Adrenal gland (tissue), 12 donors: ENCODE results near the gene CAMTA1. TPM values are rescaled to one million over a fixed set of nuclear protein-coding genes. Genes with fewer than 3 reads are reported as not detected.

ENCODE experiments used
- DNase-seq, 7 donors: peaks; one replicate each; pipeline ENCODE4 v3.0.0-alpha.2; 2019 to 2020
- H3K27ac ChIP-seq, 5 donors: fragments of 200-600 bp; sonication (generic) in 4 of 5; 1 replicate in 3 of 5; 2 replicates in 2 of 5; pipeline versions ENCODE4 v1.5.1 to v1.8.0; 2016 to 2020; ENCODE audit warnings: mild to moderate bottlenecking in 1 of 5
- H3K27me3 ChIP-seq: fragments of 200-600 bp; 2 replicates; pipeline ENCODE4 v1.8.0; 2021
- H3K36me3 ChIP-seq, 2 donors: fragments of 200-600 bp; replicated peaks in 1 of 2; 1 replicate in 1 of 2; 2 replicates in 1 of 2; pipeline versions ENCODE4 v1.5.1 to v1.8.0; 2018 to 2022
- H3K4me1 ChIP-seq, 2 donors: fragments of 200-600 bp; replicated peaks in 1 of 2; 1 replicate in 1 of 2; 2 replicates in 1 of 2; pipeline versions ENCODE4 v1.5.1 to v1.8.0; 2018 to 2021
- H3K4me3 ChIP-seq, 4 donors: fragments of 200-600 bp; sonication (generic) in 3 of 4; one replicate each; pipeline ENCODE4 v1.5.1; 2016 to 2018
- H3K9me3 ChIP-seq, 3 donors: fragments of 200-600 bp; sonication (generic) in 1 of 3; replicated peaks in 1 of 3; 1 replicate in 2 of 3; 2 replicates in 1 of 3; pipeline versions ENCODE4 v1.5.1 to v1.8.0; 2016 to 2021
- CTCF ChIP-seq, 6 experiments: fragments of 450-650 bp in 4 of 6; fragments of 200-600 bp in 2 of 6; sonication (generic) in 1 of 6; IDR thresholded peaks; 1 replicate in 5 of 6; 2 replicates in 1 of 6; pipeline versions ENCODE4 v1.5.1 to v1.8.0; 2016 to 2021; ENCODE audit warnings: antibody characterized with exemption in 6 of 6, mild to moderate bottlenecking in 2 of 6, moderate library complexity in 1 of 6
- POLR2A ChIP-seq, 2 donors: fragments of 450-650 bp; IDR thresholded peaks; one replicate each; pipeline ENCODE4 v1.6.1; 2017; ENCODE audit warnings: antibody characterized with exemption in 2 of 2, mild to moderate bottlenecking in 2 of 2, moderate library complexity in 1 of 2
- whole genome bisulfite sequencing, 4 donors: extraction: QIAGEN DNeasy Blood & Tissue Kit in 2 of 4; methylation state at CpG; one replicate each; pipeline versions ENCODE4 v1.1.5 to v1.1.7; 2013 to 2017; 5-methylcytosine and 5-hydroxymethylcytosine counted together
- intact Hi-C, 2 donors: fragments of 100-400 bp; cut with DNase I; formaldehyde crosslinking; loops; one replicate each; pipeline versions ENCODE4 v1.14.1 to v1.15.0; 2022 to 2023
- polyA plus RNA-seq, 3 donors: library from polyadenylated mRNA; stranded (reverse); fragments of 200-250 nt in 2 of 3; fragments of 350-450 nt in 1 of 3; fragmentation: Illumina TruSeq in 1 of 3; extraction: RNeasy Lipid Tissue Mini Kit (QIAGEN cat#74804) in 1 of 3; gene quantifications; one replicate each; pipeline ENCODE4 v1.2.3, GENCODE V29; 2013 to 2014
- total RNA-seq, 9 donors: library from RNA; depleted of rRNA in 4 of 9; stranded (reverse); fragments of >200 nt in 4 of 9; fragments of 120-200 nt in 1 of 9; fragmentation: NEBNext Ultra II Directional in 1 of 9; extraction: Animal tissue kit (Norgen Biotek cat#: 25700) in 1 of 9; gene quantifications; one replicate each; pipeline versions ENCODE4 v1.1.0 to v1.2.4, GENCODE V29; 2013 to 2023
- donor health status: healthy with polysubstance abuse.
- donor health status: Bipolar disorder and iron deficiency.
- donor health status: DM: yes; HTN: yes; CAD: no.
- donor health status: DM: no; HTN: no; CAD: no.
- donor health status: DM: no; HTN: no; CAD: no.
- donor health status: DM: yes; HTN: yes; CAD: no.

CAMTA1 gene
- total and polyA plus RNA-seq, 12 donors: 62.9 to 141 (median 96.9) TPM

DNA sequence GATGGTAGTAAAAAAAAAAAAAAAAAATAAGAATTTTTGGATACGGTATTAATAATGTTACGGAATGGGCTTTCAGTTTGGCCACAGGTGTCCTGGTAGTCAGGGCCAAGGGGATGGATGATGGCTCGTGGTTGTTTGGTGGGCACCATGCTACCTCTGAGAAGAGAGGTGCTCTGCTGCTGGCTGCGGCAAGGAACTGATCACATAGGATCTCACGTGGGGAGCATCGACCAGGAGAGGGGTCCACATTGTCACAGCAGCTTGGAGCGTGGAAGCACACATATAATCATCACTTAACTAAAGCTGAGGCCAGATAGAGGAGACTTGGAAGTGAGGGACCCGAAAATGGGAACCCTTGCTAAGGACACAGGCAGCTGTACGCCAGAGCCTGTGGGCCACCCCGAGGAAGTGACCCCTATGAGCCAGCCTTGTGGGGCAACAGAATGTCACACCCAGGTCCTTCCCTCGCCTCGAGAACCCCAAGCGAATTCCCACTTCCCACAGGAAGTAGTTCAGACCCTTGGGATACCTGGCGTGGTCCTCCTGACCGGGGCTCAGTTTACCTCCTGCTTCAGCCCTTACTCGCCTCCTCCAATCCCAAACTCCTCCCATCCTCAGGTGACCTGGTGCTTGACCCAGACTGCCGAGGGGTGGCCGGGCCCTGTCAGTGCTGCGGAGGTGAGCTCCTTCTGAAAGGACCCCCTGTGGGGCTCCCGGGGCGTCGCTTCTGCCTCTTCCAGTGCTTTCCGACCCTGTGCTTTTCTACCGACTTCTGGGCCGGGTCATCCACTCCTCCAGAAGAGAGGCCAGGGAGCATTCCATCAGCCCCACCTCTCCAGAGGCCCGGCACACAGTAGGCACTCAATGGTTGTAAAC, 222.0 kb downstream of the CAMTA1 start:
- no peak for TF ChIP-seq POLR2A (IDR thresholded peaks at IDR 0.05)
- no peak for TF ChIP-seq CTCF (IDR thresholded peaks at IDR 0.05)
- no peak overlapping the region for H3K27ac ChIP-seq
- WGBS, 4 donors: 87 to 93% (median 89%) methylated on average over 26 of the region's 26 CpGs
- intact Hi-C loops: no loop called here
- no peak for DNase-seq
- H3K27me3 ChIP-seq: no peaks in the 10 kb centered on the region
- no peaks in the 10 kb centered on the region for H3K9me3 ChIP-seq
- no peaks in the 10 kb centered on the region for H3K4me1 ChIP-seq
- no peak overlapping the region for H3K4me3 ChIP-seq
- H3K36me3 ChIP-seq: no peaks in the 10 kb centered on the region

- intact Hi-C loops: no loop called here
- WGBS, 4 donors: 81 to 90% (median 87%) methylated on average over 9 to 10 of the region's 10 CpGs
- Histone ChIP-seq H3K27me3 (no peaks in the 10 kb centered on the region), H3K27ac (no peak overlapping the region), H3K36me3 (no peaks in the 10 kb centered on the region), H3K4me3 (no peak overlapping the region), H3K9me3 (no peaks in the 10 kb centered on the region), H3K4me1 (no peaks in the 10 kb centered on the region)
- TF ChIP-seq CTCF (IDR thresholded peaks at IDR 0.05) (no peak), POLR2A (IDR thresholded peaks at IDR 0.05) (no peak)
- DNase-seq: no peak
Measured at GRCh38 chr1:7007902-7008301, 222.6 kb downstream of the CAMTA1 start.

DNA sequence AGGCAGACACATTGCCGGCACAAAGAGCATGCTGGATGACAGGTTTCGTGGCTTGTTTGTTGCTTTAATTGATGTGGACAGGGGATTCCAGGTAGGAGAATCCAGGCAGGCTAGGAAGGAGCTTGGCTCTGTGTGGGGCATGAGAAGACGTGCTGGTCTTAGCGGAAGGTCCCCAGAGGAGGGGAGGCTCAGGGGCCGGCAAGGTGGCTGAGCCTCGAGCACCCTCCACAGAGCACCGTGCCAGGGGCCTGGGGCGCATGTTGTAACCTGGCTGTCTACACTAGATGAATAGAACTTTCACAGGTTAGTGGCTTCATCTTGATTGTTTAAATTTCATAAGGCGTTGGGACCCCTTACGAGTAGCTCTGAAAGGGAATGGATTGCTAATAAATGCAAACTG, 223.1 kb downstream of the CAMTA1 start:
- Histone ChIP-seq H3K4me3 (no peak overlapping the region), H3K36me3 (no peaks in the 10 kb centered on the region), H3K4me1 (no peaks in the 10 kb centered on the region), H3K9me3 (no peaks in the 10 kb centered on the region), H3K27me3 (no peaks in the 10 kb centered on the region), H3K27ac (no peak overlapping the region)
- WGBS, 4 donors: 88 to 93% (median 91%) methylated on average over 10 of the region's 10 CpGs
- TF ChIP-seq CTCF (IDR thresholded peaks at IDR 0.05) (no peak), POLR2A (IDR thresholded peaks at IDR 0.05) (no peak)
- intact Hi-C loops: no loop called here
- DNase-seq: no peak

- Histone ChIP-seq H3K27ac (no peak overlapping the region), H3K27me3 (no peaks in the 10 kb centered on the region), H3K36me3 (no peaks in the 10 kb centered on the region), H3K4me3 (no peak overlapping the region), H3K4me1 (no peaks in the 10 kb centered on the region), H3K9me3 (no peaks in the 10 kb centered on the region)
- no peak for TF ChIP-seq CTCF (IDR thresholded peaks at IDR 0.05)
- TF ChIP-seq POLR2A (IDR thresholded peaks at IDR 0.05): no peak
- intact Hi-C loops: no loop called here
- DNase-seq: peak in 1 of 7 donors; percentile 25
- WGBS, 4 donors: 79 to 93% (median 86%) methylated on average over 8 to 18 of the region's 18 CpGs
Measured at GRCh38 chr1:7008975-7009740, 223.9 kb downstream of the CAMTA1 start.
